H9 (cell line): ENCODE results near the gene GPHN. TPM values are rescaled to one million over a fixed set of nuclear protein-coding genes. Genes with fewer than 3 reads are reported as not detected.

Experiments
- DNase-seq: peaks from one replicate; pipeline ENCODE4 v3.0.0-alpha.2; 2017
- H2AFZ ChIP-seq: one replicate; pipeline ENCODE4 v1.6.1; 2013; ENCODE audit warnings: mild to moderate bottlenecking, low read length, control low read depth, moderate library complexity
- H2AK5ac ChIP-seq: 2 replicates; pipeline ENCODE4 v1.6.1; 2013; ENCODE audit warnings: low read length, control low read depth, mixed read lengths; ENCODE audit not compliant: insufficient read length
- H2BK120ac ChIP-seq: one replicate; pipeline ENCODE4 v1.6.1; 2013; ENCODE audit warnings: low read depth, mild to moderate bottlenecking, low read length, control low read depth, inconsistent platforms; ENCODE audit not compliant: poor library complexity, severe bottlenecking
- H2BK12ac ChIP-seq: 2 replicates; pipeline ENCODE4 v1.6.1; 2013; ENCODE audit warnings: low read length, control low read depth, mixed read lengths, low read depth; ENCODE audit not compliant: insufficient read length
- H2BK15ac ChIP-seq: 2 replicates; pipeline ENCODE4 v1.6.1; 2013; ENCODE audit warnings: low read depth, low read length, control low read depth
- H2BK20ac ChIP-seq: one replicate; pipeline ENCODE4 v1.6.1; 2013; ENCODE audit warnings: low read depth, mild to moderate bottlenecking, low read length, control low read depth, inconsistent platforms; ENCODE audit not compliant: poor library complexity, severe bottlenecking
- H2BK5ac ChIP-seq: 2 replicates; pipeline ENCODE4 v1.6.1; 2013; ENCODE audit warnings: low read length, control low read depth, mixed read lengths; ENCODE audit not compliant: insufficient read length
- H3K14ac ChIP-seq: 2 replicates; pipeline ENCODE4 v1.6.1; 2013; ENCODE audit warnings: low read length, control low read depth; ENCODE audit not compliant: insufficient read depth
- H3K18ac ChIP-seq: 2 replicates; pipeline ENCODE4 v1.6.1; 2013; ENCODE audit warnings: low read depth, mild to moderate bottlenecking, mixed read lengths, low read length, control low read depth; ENCODE audit not compliant: insufficient read length
- H3K23ac ChIP-seq: 2 replicates; pipeline ENCODE4 v1.6.1; 2013; ENCODE audit warnings: low read length, control low read depth, mixed read lengths, low read depth; ENCODE audit not compliant: insufficient read length
- H3K23me2 ChIP-seq: 2 replicates; pipeline ENCODE4 v1.6.1; 2013; ENCODE audit warnings: low read depth, mild to moderate bottlenecking, mixed read lengths, low read length, control low read depth; ENCODE audit not compliant: insufficient read length, poor library complexity, severe bottlenecking
- H3K27ac ChIP-seq: 2 replicates; pipeline ENCODE4 v1.5.1; 2013; ENCODE audit warnings: low read length, control low read depth, mixed read lengths, low read depth; ENCODE audit not compliant: insufficient read length
- H3K27me3 ChIP-seq: 2 replicates; pipeline ENCODE4 v1.6.1; 2013; ENCODE audit warnings: low read length, control low read depth, inconsistent platforms; ENCODE audit not compliant: insufficient read depth
- H3K4ac ChIP-seq: 2 replicates; pipeline ENCODE4 v1.6.1; 2013; ENCODE audit warnings: low read depth, mild to moderate bottlenecking, control low read depth, inconsistent platforms, low read length, moderate library complexity
- H3K4me1 ChIP-seq: 2 replicates; pipeline ENCODE4 v1.6.1; 2013; ENCODE audit warnings: low read length, control low read depth, inconsistent platforms; ENCODE audit not compliant: insufficient read depth
- H3K4me2 ChIP-seq: 2 replicates; pipeline ENCODE4 v1.6.1; 2013; ENCODE audit warnings: low read length, control low read depth, mixed read lengths; ENCODE audit not compliant: insufficient read length, insufficient read depth
- H3K56ac ChIP-seq: 2 replicates; pipeline ENCODE4 v1.6.1; 2013; ENCODE audit warnings: low read depth, mild to moderate bottlenecking, mixed read lengths, low read length, control low read depth; ENCODE audit not compliant: insufficient read length
- H3K79me1 ChIP-seq: 2 replicates; pipeline ENCODE4 v1.6.1; 2013; ENCODE audit warnings: low read depth, mild to moderate bottlenecking, moderate library complexity, low read length, control low read depth, inconsistent platforms; ENCODE audit not compliant: insufficient read depth, poor library complexity, severe bottlenecking
- H3K79me2 ChIP-seq: 2 replicates; pipeline ENCODE4 v1.6.1; 2013; ENCODE audit warnings: low read length, control low read depth, inconsistent platforms; ENCODE audit not compliant: insufficient read depth
- H3K9ac ChIP-seq: 2 replicates; pipeline ENCODE4 v1.6.1; 2013; ENCODE audit warnings: low read length, control low read depth, mixed read lengths; ENCODE audit not compliant: insufficient read length; ENCODE audit errors: extremely low read depth
- H3K9me3 ChIP-seq: one replicate; pipeline ENCODE4 v1.6.1; 2013; ENCODE audit warnings: low read depth, low read length, inconsistent platforms; ENCODE audit not compliant: control insufficient read depth
- H3T11ph ChIP-seq: one replicate; pipeline ENCODE4 v1.6.1; 2013; ENCODE audit warnings: mild to moderate bottlenecking, low read length, control low read depth, inconsistent platforms
- H4K20me1 ChIP-seq: one replicate; pipeline ENCODE4 v1.6.1; 2013; ENCODE audit not compliant: control insufficient read depth, insufficient read length, insufficient read depth
- H4K5ac ChIP-seq: 2 replicates; pipeline ENCODE4 v1.6.1; 2013; ENCODE audit warnings: low read depth, mild to moderate bottlenecking, mixed read lengths, low read length, control low read depth; ENCODE audit not compliant: insufficient read length
- H4K8ac ChIP-seq: replicated peaks from 2 replicates; pipeline ENCODE4 v1.6.1; 2013; ENCODE audit warnings: low read length, control low read depth, mixed read lengths, low read depth; ENCODE audit not compliant: insufficient read length
- H4K91ac ChIP-seq: 2 replicates; pipeline ENCODE4 v1.6.1; 2013; ENCODE audit warnings: low read depth, mild to moderate bottlenecking, moderate library complexity, mixed read lengths, low read length, control low read depth; ENCODE audit not compliant: insufficient read length
- H3K27ac Mint-ChIP-seq, 3 experiments: 2 replicates in 2 of 3; 3 replicates in 1 of 3; pipeline ENCODE4 v1.8.0; 2020 to 2021; ENCODE audit warnings: mixed read lengths in 3 of 3, mild to moderate bottlenecking in 1 of 3, moderate library complexity in 1 of 3
- H3K27me3 Mint-ChIP-seq: 2 replicates; pipeline ENCODE4 v1.8.0; 2021; ENCODE audit warnings: low read depth, mild to moderate bottlenecking, moderate library complexity, mixed read lengths
- H3K36me3 Mint-ChIP-seq, 3 experiments: 2 replicates in 2 of 3; 3 replicates in 1 of 3; pipeline ENCODE4 v1.8.0; 2020 to 2021; ENCODE audit warnings: low read depth in 3 of 3, mixed read lengths in 3 of 3; ENCODE audit not compliant: insufficient read depth in 1 of 3
- H3K4me1 Mint-ChIP-seq, 2 experiments: 2 replicates each; pipeline ENCODE4 v1.8.0; 2020; ENCODE audit warnings: mixed read lengths in 2 of 2
- H3K4me3 Mint-ChIP-seq, 2 experiments: 2 replicates in 1 of 2; 3 replicates in 1 of 2; pipeline ENCODE4 v1.8.0; 2020 to 2021; ENCODE audit warnings: mild to moderate bottlenecking in 2 of 2, mixed read lengths in 2 of 2, moderate library complexity in 1 of 2
- H3K9me3 Mint-ChIP-seq, 2 experiments: 2 replicates in 1 of 2; 3 replicates in 1 of 2; pipeline ENCODE4 v1.8.0; 2020; ENCODE audit warnings: mild to moderate bottlenecking in 2 of 2, mixed read lengths in 2 of 2, moderate library complexity in 1 of 2
- total RNA-seq: library from RNA; stranded (reverse); gene quantifications from 2 replicates; pipeline ENCODE4 v1.2.1, GENCODE V29; 2021
- TF ChIP-seq, protein P1 (sequence below): fragments of 200-600 bp; sonication (generic); conservative IDR thresholded peaks from 3 replicates; pipeline ENCODE4 v1.8.0; 2021; ENCODE audit warnings: antibody characterized with exemption, mild to moderate bottlenecking

GPHN gene
- total RNA-seq, 1 experiment from 2014 or later, result 16.1 TPM

GRCh38 chr14:66628636-66629035 lies 120.7 kb downstream of the GPHN start:
- Histone ChIP-seq H4K5ac (no peak overlapping the region), H3K79me1 (no peaks in the 10 kb centered on the region), H2BK120ac (no peak overlapping the region), H4K20me1 (no peaks in the 10 kb centered on the region), H3K9ac (no peak overlapping the region), H3K23ac (no peak overlapping the region), H3K79me2 (no peaks in the 10 kb centered on the region; the same call in 1 of the 2 replicates), H3K18ac (no peak overlapping the region), H2BK20ac (no peak overlapping the region), H2AK5ac (no peak overlapping the region), H3K9me3 (no peaks in the 10 kb centered on the region), H3T11ph (no peak overlapping the region), H2BK15ac (no peak overlapping the region), H2BK5ac (no peak overlapping the region), H3K4me2 (no peak overlapping the region), H3K27ac (no peak overlapping the region), H4K8ac (no peak overlapping the region), H3K14ac (no peak overlapping the region), H2BK12ac (no peak overlapping the region), H3K4ac (no peak overlapping the region), H3K56ac (no peak overlapping the region), H4K91ac (no peak overlapping the region), H3K27me3 (no peaks in the 10 kb centered on the region), H2AFZ (no peak overlapping the region), H3K4me1 (no peaks in the 10 kb centered on the region), H3K23me2 (no peaks in the 10 kb centered on the region)
- no peak for DNase-seq
- no peak overlapping the region; a peak in 1 of 7 replicates for H3K27ac Mint-ChIP-seq
- no peaks in the 10 kb centered on the region for H3K9me3 Mint-ChIP-seq
- 0 out of 4 replicates have a peak, but pooled peaks cover 0 to 2% of the 10 kb centered on the region in 2 experiments for H3K4me1 Mint-ChIP-seq
- H3K27me3 Mint-ChIP-seq, result no peaks in the 10 kb centered on the region
- H3K4me3 Mint-ChIP-seq, result no peak overlapping the region
- TF ChIP-seq, protein P1, sequence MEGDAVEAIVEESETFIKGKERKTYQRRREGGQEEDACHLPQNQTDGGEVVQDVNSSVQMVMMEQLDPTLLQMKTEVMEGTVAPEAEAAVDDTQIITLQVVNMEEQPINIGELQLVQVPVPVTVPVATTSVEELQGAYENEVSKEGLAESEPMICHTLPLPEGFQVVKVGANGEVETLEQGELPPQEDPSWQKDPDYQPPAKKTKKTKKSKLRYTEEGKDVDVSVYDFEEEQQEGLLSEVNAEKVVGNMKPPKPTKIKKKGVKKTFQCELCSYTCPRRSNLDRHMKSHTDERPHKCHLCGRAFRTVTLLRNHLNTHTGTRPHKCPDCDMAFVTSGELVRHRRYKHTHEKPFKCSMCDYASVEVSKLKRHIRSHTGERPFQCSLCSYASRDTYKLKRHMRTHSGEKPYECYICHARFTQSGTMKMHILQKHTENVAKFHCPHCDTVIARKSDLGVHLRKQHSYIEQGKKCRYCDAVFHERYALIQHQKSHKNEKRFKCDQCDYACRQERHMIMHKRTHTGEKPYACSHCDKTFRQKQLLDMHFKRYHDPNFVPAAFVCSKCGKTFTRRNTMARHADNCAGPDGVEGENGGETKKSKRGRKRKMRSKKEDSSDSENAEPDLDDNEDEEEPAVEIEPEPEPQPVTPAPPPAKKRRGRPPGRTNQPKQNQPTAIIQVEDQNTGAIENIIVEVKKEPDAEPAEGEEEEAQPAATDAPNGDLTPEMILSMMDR, result no peak
- no peaks in the 10 kb centered on the region for H3K36me3 Mint-ChIP-seq
